NCI-H1105 (cell line): ENCODE data around the gene NDUFC2.
"Not testable (repeated sequence)": the region's sequence is repeated elsewhere in the genome, so short reads cannot be mapped to it uniquely, and the experiment has no call there.

ENCODE experiments used
- DNase-seq: peaks from one replicate; lab custom pipeline; 2025; lab: John Stamatoyannopoulos, UW

The NDUFC2 gene

DNA sequence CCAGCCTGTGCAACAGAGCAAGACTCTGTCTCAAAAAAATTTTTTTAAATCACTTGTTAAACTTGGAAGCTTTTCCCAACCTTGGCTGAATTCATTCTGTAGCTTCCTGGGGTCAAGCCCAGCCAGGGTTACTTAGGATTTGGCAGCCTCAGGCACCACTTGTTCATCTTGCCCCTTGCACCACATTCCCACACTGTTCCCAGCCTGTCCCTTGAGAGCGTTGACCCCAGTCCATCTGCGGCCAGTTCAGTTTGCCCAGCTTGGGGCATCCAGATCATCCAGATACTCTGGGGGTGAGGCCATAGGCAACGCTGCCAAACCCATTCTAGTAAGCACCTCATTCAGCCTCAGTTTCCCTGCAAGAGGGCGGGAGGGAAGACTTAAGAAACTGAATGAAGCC is 24.7 kb downstream of the NDUFC2 start:
- DNase-seq, result no peak

DNA sequence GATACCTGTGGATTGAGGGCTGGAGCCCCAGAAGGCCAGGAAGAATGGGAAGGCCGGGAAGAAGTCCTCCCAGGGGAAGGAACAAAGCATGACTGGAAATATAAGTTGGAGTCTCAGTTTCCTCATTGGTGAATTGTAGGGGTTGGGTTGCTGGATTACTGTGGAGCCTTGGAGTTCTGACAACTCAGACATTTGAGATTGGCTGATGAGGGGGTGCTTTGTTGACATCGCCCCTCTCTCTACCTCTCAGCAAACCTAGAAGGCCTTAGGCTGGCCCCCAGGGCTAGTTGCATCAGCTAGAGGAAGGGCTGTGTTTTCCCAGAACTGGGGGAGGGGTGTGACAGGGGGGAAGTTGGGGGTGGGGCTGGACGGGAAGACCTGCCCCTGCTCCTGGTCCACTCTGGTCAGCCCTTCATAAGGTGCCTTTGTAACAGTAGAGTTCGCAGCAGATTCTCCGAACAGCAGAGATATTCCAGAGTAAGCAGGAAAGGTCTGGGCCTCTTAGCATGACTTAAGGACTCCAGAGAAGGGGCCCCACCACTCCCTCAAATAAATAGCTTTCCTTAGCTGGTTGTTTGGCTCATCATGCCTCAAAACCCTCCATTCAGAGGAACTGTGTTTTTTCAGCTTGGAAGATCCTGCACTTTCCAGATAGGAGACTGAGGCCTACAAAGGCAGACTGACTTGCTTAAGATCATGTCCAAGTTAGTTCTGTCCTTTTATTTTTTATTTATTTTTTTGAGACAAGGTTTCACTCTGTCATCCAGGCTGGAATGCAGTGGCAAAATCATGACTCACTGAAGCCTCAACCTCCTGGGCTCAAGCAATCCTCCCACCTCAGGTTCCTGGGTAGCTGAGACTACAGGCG is 28.5 kb downstream of the NDUFC2 start:
- no peak for DNase-seq

GRCh38 chr11:78049348-78049747 is 30.3 kb downstream of the NDUFC2 start:
- DNase-seq, result no peak

DNA sequence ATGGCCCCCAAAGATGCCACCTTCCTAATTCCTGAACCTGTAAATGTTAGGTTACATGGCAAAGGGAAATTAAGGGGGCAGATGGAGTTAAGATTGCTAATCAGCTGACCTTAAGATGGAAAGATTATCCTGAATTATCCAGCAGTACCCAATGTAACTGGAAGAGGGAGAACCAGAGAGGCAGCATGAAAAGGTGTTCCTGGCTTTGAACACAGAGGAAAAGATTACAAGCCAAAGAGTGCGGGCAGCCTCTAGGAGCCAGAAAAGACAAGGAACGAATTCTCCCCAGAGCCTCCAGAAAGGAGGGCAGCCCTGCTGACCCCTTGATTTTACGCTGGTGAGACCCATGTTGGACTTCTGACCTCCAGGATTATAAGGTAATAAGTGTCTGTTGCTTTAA is 31.1 kb downstream of the NDUFC2 start:
- DNase-seq, result no peak

- no peak for DNase-seq
These were observed 33.2 kb downstream of the NDUFC2 start for GRCh38 chr11:78046486-78046854.

- DNase-seq, result peak; percentile 49
These were observed 33.7 kb downstream of the NDUFC2 start for GRCh38 chr11:78045851-78046485.

DNA sequence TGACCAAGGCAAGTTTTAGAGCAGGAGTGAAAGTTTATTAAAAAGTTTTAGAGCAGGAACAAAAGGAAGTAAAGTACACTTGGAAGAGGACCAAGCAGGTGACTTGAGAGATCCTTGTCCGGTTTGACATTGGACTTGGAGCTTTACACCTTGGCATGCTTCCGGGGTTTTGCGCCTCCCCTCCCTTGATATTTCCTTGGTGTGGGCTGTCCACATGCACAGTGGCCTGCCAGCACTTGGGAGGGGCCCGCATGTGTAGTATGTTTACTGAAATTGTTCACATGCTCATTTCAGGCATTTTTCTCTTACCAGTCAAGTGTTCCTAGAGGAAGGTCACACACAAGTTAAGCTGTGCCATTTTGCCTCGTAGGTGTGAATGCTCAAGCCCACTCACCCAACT is 35.0 kb downstream of the NDUFC2 start:
- DNase-seq, result no peak

GRCh38 chr11:78041843-78042440 is 37.7 kb downstream of the NDUFC2 start:
- DNase-seq, result no peak

DNA sequence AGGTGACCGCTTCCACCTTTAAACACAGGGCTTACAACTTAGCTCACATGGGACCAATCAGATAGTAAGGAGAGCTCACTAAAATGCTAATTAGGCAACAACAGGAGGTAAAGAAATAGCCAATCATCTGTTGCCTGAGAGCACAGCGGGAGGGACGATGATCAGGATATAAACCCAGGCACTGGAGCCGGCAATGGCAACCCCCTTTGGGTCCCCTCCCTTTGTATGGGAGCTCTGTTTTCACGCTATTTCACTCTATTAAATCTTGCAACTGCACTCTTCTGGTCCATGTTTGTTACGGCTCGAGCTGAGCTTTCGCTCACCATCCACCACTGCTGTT is 38.3 kb downstream of the NDUFC2 start:
- not testable (repeated sequence) for DNase-seq

DNA sequence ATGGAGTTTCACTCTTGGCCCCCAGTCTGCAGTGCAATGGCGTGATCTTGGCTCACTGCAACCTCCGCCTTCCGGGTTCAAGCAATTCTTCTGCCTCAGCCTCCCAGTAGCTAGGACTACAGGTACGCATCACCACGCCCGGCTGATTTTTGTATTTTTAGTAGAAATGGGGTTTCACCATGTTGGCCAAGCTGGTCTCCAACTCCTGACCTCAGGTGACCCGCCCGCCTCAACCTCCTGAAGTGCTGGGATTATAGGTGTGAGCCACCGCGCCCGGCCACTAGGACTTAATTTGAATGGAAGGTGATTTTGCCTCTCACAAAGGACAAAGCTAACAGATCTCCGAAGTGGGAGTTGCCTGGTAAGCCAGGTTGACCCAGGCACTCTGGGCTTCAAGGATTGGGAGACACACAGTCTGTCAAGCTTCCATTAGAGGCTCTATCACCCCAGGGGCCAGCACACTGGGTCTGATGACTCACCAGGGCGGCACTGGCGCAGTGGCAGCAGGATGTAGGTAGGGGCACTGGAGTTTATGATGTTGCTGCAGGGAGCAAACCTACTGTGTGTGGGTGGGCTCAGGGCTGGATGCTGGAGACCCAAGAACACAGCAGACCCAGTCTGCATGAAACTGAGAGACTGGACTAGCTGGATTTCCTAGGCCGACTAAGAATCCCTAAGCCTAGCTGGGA is 38.8 kb downstream of the NDUFC2 start:
- DNase-seq, result no peak

DNA sequence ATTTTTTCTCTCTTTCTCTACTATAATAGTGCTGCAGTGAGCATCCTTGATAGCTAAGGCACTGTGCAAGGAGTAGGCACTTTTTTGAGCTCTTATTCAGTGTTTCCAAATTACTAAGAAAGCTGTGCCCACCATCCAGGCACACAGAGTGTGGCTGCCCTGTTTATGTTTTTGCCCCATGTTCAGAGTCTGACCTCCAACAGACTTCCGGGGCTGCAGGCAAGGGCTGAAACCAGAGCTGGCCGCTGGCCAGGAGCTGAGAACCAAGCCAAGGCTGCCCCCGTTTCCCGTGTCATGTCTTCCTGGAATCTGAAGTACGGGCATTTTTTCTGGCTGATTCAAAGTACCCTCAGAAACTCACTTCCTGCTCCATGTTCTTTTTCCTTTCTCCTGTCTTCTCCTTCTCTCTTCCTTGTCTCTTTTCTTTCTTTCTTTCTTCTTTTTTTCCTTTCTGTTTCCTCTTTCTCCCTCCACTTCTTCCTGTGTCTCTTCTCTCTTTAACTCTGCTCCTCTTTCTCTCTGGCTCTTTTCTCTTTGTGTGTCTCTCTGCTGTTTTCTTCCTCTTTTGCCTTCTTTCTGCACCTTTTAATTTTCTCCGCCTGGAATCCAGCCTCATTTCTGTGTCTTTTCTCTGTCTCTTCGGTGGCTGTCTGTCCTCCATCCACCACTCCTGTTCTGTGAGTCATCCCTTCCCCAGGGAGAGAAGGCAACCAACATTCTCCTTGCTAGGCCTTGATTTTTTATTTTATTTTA is 39.6 kb downstream of the NDUFC2 start:
- DNase-seq, result peak; percentile 79

GRCh38 chr11:78039391-78039918 is 40.2 kb downstream of the NDUFC2 start:
- DNase-seq, result no peak

DNA sequence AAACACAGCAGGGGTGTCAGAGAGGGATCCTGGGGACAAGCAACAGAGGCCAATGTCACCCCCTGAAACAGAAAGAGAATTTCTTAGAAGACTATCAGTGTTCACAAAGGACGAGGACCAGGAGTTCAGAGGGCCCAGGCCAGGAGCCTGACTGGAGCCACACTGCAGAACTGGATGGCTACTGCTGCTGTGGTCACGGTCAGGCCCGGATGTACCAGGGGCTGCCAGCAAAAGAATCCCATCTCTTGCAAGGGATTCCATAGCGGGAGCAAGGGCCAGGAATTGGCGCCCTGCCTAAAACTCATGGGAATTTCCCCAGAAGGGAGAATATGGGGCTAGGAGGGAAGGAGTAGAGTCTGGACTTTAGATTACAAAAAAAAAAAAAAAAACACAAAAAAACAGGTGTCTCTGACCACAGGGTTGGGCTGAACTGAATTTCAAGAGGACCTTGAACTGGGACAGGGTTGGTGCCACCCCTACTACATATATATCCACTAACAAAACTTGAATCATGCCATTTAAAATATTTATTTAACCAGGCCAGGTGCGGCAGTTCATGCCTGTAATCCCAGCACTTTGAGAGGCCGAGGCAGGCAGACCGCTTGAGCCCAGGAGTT is 40.9 kb downstream of the NDUFC2 start:
- DNase-seq, result no peak

GRCh38 chr11:78037825-78038620 is 41.6 kb downstream of the NDUFC2 start:
- DNase-seq, result no peak

DNA sequence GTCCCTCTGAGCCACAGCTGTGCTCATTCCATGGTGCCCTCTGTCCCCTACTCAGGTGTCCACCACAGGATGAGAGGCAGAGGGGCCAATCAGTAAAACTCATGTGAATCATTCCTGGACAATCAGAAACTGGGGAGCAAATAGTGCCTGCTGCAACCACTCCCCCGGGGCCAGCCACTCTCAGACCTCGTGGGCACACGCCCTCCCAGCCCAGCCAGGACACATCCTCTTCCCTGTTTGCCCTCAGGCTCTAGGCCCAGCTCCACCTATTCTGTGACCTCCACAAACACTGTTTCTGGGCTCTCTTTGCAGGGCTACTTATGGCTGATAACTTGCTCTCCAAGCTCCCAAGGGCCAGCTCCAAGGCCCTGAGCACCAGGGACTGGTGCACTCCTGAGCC is 42.6 kb downstream of the NDUFC2 start:
- DNase-seq, result no peak

DNA sequence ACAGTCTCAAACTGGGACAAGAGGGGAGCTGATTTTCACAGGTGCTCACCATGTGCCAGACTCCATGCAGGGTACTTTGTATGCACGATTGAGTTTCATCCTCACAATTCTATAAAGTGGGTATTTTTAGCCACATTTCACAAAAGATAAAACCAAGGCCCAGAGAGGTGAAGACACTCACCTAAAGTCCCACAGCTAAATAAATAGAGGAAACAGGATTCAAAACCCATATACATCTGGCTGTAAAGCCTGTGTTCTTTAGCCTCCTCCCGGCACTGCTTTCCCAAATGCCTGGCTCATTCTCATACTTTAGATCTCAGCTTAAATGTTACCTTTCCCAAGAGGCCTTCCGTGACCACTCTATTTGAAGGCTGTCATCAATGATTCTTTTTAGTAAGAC is 43.3 kb downstream of the NDUFC2 start:
- no peak for DNase-seq

DNA sequence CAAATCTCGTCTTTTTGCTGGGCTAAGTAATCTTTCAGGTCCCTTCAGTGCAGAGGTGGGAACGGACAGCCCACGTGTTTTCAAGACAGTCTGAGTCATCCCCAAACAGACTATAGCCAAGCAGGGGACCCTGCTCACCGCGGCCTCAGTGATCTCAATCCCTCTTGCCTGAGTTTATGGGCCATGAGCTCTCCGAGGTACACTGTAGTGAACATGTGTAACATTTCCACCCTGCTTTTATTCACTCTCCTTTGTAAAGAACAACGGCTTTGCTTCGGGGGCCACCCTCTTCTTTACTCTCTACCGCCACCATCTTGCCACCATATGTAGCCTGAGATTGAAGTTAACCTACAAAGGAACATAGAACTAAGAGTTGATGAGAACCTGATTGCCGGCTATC is 45.0 kb downstream of the NDUFC2 start:
- no peak for DNase-seq

GRCh38 chr11:78033040-78033439 is 46.6 kb downstream of the NDUFC2 start:
- no peak for DNase-seq

- DNase-seq, result no peak
These were observed 47.6 kb downstream of the NDUFC2 start for GRCh38 chr11:78032090-78032489.

GRCh38 chr11:78031629-78032028 is 48.0 kb downstream of the NDUFC2 start:
- DNase-seq, result no peak
